ENCODE measurements around the gene GJA4.

GRCh38 chr1:34779962-34780361 lies 12.8 kb upstream of the GJA4 start:
- TF ChIP-seq CTCF (tag by site-specific recombination; IDR thresholded peaks at IDR 0.05) (no peak), ZSCAN23 (tag by site-specific recombination; IDR thresholded peaks at IDR 0.05) (no peak), ZNF354C (tag by site-specific recombination; IDR thresholded peaks at IDR 0.05; ENCODE audit: borderline replicate concordance, low read depth) (no peak), ZNF645 (tag by site-specific recombination; IDR thresholded peaks at IDR 0.05) (no peak), REST (tag by site-specific recombination; IDR thresholded peaks at IDR 0.05) (no peak), PRDM10 (tag by site-specific recombination; IDR thresholded peaks at IDR 0.05) (no peak), ZNF274 (IDR thresholded peaks at IDR 0.05; ENCODE audit: low read length) (no peak), ZNF274 (tag by site-specific recombination; IDR thresholded peaks at IDR 0.05; ENCODE audit: borderline replicate concordance) (no peak), YY1 (tag by site-specific recombination; IDR thresholded peaks at IDR 0.05) (no peak), ZSCAN18 (tag by site-specific recombination; IDR thresholded peaks at IDR 0.05) (no peak)

All from HEK293 (cell line).